Tibial nerve (tissue), 4 donors: ENCODE measurements around the gene KLHL26. TPM values are rescaled to one million over a fixed set of nuclear protein-coding genes. Genes with fewer than 3 reads are reported as not detected.
A peak's percentile ranks its signal among the peaks of the same experiment; 100 is the strongest.

Source experiments
- DNase-seq, 2 donors: peaks; one replicate each; pipeline ENCODE4 v3.0.0-alpha.2; 2019; ENCODE audit warnings: low spot score in 2 of 2
- H3K27ac ChIP-seq, 4 donors: fragments of 200-600 bp; sonication (generic) in 3 of 4; one replicate each; pipeline ENCODE4 v1.5.1; 2017 to 2019; ENCODE audit warnings: mild to moderate bottlenecking in 1 of 4
- H3K27me3 ChIP-seq, 2 donors: fragments of 200-600 bp; sonication (generic) in 1 of 2; one replicate each; pipeline versions ENCODE4 v1.5.1 to v1.6.0; 2017 to 2019
- H3K36me3 ChIP-seq, 3 donors: fragments of 200-600 bp; sonication (generic); one replicate each; pipeline ENCODE4 v1.5.1; 2018 to 2019
- H3K4me1 ChIP-seq, 4 donors: fragments of 200-600 bp; sonication (generic) in 3 of 4; one replicate each; pipeline ENCODE4 v1.5.1; 2017 to 2019
- H3K4me3 ChIP-seq, 4 donors: fragments of 200-600 bp; sonication (generic) in 3 of 4; one replicate each; pipeline ENCODE4 v1.5.1; 2017 to 2019; ENCODE audit warnings: mild to moderate bottlenecking in 1 of 4, moderate library complexity in 1 of 4
- H3K9me3 ChIP-seq, 4 donors: fragments of 200-600 bp; sonication (generic) in 3 of 4; one replicate each; pipeline ENCODE4 v1.5.1; 2017 to 2019
- EP300 ChIP-seq, 2 donors: sonication (generic); formaldehyde crosslinking; IDR thresholded peaks; one replicate each; pipeline ENCODE4 v1.6.1; 2017; ENCODE audit warnings: antibody characterized with exemption in 2 of 2, mild to moderate bottlenecking in 1 of 2
- POLR2A ChIP-seq, 2 donors: fragments of 450-650 bp; IDR thresholded peaks; one replicate each; pipeline ENCODE4 v1.6.1; 2017; ENCODE audit warnings: antibody characterized with exemption in 2 of 2, mild to moderate bottlenecking in 2 of 2, moderate library complexity in 2 of 2
- WGBS, 2 donors: methylation state at CpG; one replicate each; pipeline ENCODE4 v1.1.5; 2018; 5-methylcytosine and 5-hydroxymethylcytosine counted together
- total RNA-seq, 4 donors: library from RNA; depleted of rRNA; stranded (reverse); fragments of >200 nt; gene quantifications; one replicate each; pipeline ENCODE4 v1.1.0, GENCODE V29; 2016
- TF ChIP-seq, protein P1 (sequence below), 5 experiments: fragments of 200-600 bp in 3 of 5; fragments of 450-650 bp in 2 of 5; sonication (generic) in 3 of 5; IDR thresholded peaks; one replicate each; pipeline ENCODE4 v1.5.1; 2016 to 2019; ENCODE audit warnings: antibody characterized with exemption in 5 of 5, mild to moderate bottlenecking in 3 of 5, moderate library complexity in 2 of 5

KLHL26 gene
- total RNA-seq, 4 donors from 2014 or later = 12.9 to 38.4 (median 15.1) TPM

GRCh38 chr19:18593367-18594095 lies 43.3 kb upstream of the KLHL26 start:
- Histone ChIP-seq H3K27me3 (peaks cover 2 to 17% of the 10 kb centered on the region in 2 donors), H3K9me3 (no peaks in the 10 kb centered on the region), H3K36me3 (peaks cover 0 to 8% (median 0%) of the 10 kb centered on the region in 3 donors), H3K4me3 (peak overlapping the region in 2 of 4 donors; percentile 46 to 51), H3K27ac (peak overlapping the region in 3 of 4 donors; percentile 22 to 59 (median 53)), H3K4me1 (peaks cover 0 to 40% (median 25%) of the 10 kb centered on the region in 4 donors)
- TF ChIP-seq, protein P1, sequence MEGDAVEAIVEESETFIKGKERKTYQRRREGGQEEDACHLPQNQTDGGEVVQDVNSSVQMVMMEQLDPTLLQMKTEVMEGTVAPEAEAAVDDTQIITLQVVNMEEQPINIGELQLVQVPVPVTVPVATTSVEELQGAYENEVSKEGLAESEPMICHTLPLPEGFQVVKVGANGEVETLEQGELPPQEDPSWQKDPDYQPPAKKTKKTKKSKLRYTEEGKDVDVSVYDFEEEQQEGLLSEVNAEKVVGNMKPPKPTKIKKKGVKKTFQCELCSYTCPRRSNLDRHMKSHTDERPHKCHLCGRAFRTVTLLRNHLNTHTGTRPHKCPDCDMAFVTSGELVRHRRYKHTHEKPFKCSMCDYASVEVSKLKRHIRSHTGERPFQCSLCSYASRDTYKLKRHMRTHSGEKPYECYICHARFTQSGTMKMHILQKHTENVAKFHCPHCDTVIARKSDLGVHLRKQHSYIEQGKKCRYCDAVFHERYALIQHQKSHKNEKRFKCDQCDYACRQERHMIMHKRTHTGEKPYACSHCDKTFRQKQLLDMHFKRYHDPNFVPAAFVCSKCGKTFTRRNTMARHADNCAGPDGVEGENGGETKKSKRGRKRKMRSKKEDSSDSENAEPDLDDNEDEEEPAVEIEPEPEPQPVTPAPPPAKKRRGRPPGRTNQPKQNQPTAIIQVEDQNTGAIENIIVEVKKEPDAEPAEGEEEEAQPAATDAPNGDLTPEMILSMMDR (IDR thresholded peaks at IDR 0.05) = no peak
- DNase-seq = no peak
- 41 to 47% methylated on average over 24 to 25 of the region's 25 CpGs for WGBS, 2 donors

DNA sequence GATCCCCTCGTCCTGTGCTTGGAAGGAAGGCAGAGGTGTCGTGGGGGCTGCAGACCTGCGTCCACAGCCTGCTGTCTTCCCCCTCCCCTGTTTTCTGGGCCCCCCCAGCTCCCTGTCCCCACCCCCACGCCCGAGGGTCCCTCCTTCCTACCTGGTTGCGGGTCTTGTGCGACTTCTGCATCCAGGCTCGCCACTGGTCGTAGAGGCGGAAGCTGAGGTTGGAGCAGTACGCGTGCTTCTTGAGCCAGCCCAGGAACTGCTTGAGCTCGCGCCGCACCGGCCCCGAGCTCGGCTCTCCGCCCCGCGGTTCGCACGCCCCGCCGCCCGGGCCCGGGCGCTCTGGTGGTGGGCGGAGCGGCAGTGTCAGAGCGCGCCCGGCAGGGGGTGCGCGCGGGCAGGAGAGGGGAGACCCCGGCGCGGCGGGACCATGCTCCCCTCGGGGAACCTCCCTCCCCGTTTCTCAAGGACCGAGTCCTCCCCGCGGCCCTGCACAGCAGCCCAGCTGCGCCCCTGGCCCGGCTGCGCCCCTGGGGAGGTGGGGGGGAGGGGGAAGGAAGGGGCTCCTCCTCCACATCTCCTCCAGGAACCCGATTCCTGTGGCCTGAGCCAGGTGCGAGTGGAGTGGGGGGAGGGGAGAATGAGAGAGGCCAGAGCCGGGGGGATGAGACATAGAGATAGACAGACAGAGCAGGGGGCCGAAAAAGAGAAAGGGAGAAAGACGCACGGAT lies 42.6 kb upstream of the KLHL26 start:
- Histone ChIP-seq H3K9me3 (no peaks in the 10 kb centered on the region), H3K36me3 (peaks cover 0 to 8% (median 0%) of the 10 kb centered on the region in 3 donors), H3K27ac (peak overlapping the region in 2 of 4 donors; percentile 53 to 59), H3K4me3 (peak overlapping the region; percentile 11 to 51 (median 39)), H3K4me1 (peaks cover 0 to 37% (median 25%) of the 10 kb centered on the region in 4 donors), H3K27me3 (peaks cover 2 to 25% of the 10 kb centered on the region in 2 donors)
- DNase-seq = peak; percentile 44 to 63
- WGBS, 2 donors = 1 to 4% methylated on average over 10 to 32 of the region's 54 CpGs
- no peak for TF ChIP-seq EP300 (IDR thresholded peaks at IDR 0.05)
- TF ChIP-seq, protein P1 (IDR thresholded peaks at IDR 0.05) = peak; percentile 93 to 97 (median 96)

- WGBS, 2 donors = 24 to 26% methylated on average over 15 to 26 of the region's 26 CpGs
- Histone ChIP-seq H3K27ac (peak overlapping the region in 2 of 4 donors; percentile 53 to 59), H3K9me3 (no peaks in the 10 kb centered on the region), H3K4me1 (peaks cover 0 to 31% (median 19%) of the 10 kb centered on the region in 4 donors), H3K27me3 (peaks cover 2 to 31% of the 10 kb centered on the region in 2 donors), H3K36me3 (peaks cover 0 to 8% (median 0%) of the 10 kb centered on the region in 3 donors), H3K4me3 (peak overlapping the region in 3 of 4 donors; percentile 32 to 51 (median 46))
- TF ChIP-seq, protein P1 (IDR thresholded peaks at IDR 0.05) = no peak
- TF ChIP-seq EP300 (IDR thresholded peaks at IDR 0.05) (no peak), POLR2A (IDR thresholded peaks at IDR 0.05) (no peak)
- no peak for DNase-seq
These were observed 41.9 kb upstream of the KLHL26 start for GRCh38 chr19:18594824-18595373.

DNA sequence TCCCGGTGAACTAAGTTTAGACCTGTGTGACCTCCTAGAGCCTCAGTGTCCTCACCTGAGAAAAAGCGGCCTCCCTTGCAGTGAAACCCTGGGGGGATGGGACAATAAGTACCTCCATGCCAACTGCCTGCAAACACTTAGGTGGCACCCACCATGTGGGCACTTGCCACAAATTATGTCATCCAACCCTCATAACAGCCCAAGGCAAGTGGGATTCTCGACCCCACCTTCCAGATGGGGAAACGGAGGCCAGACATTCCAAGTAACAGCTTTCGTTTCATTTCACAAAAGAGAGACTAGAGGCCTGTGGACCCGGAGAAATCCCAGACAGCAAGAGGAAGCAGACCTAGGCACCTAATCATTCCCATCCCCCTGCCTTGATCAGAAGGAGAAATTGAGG lies 41.4 kb upstream of the KLHL26 start:
- Histone ChIP-seq H3K4me3 (no peak overlapping the region), H3K27me3 (peaks cover 2 to 37% of the 10 kb centered on the region in 2 donors)
- WGBS, 2 donors = 60 to 71% methylated on average over 6 of the region's 6 CpGs

More for the DNA sequence above, 41.4 kb upstream of the KLHL26 start:
- Histone ChIP-seq H3K4me1 (peaks cover 0 to 26% (median 16%) of the 10 kb centered on the region in 4 donors), H3K9me3 (no peaks in the 10 kb centered on the region), H3K36me3 (peaks cover 0 to 8% (median 0%) of the 10 kb centered on the region in 3 donors), H3K27ac (no peak overlapping the region)
- TF ChIP-seq, protein P1 (IDR thresholded peaks at IDR 0.05) = no peak
- TF ChIP-seq EP300 (IDR thresholded peaks at IDR 0.05) (no peak), POLR2A (IDR thresholded peaks at IDR 0.05) (no peak)
- no peak for DNase-seq
